ENCODE results near the gene OXT.

OXT gene

GRCh38 chr20:3088031-3088430 is 16.6 kb downstream of the OXT start:
- DNase-seq, result no peak

GRCh38 chr20:3090565-3090964 is 19.1 kb downstream of the OXT start:
- DNase-seq, result no peak

GRCh38 chr20:3092611-3093379 is 21.4 kb downstream of the OXT start:
- DNase-seq, result no peak

- no peak for DNase-seq
These were observed 22.5 kb downstream of the OXT start for GRCh38 chr20:3093861-3094361.

- no peak for DNase-seq
These were observed 23.6 kb downstream of the OXT start for GRCh38 chr20:3094848-3095629.

- no peak for DNase-seq
These were observed 29.1 kb downstream of the OXT start for GRCh38 chr20:3100480-3100879.

GRCh38 chr20:3101251-3101650 is 29.8 kb downstream of the OXT start:
- DNase-seq, result no peak

GRCh38 chr20:3101737-3102574 is 30.5 kb downstream of the OXT start:
- no peak for DNase-seq

GRCh38 chr20:3102575-3103368 is 31.4 kb downstream of the OXT start:
- DNase-seq, result no peak

GRCh38 chr20:3103369-3104032 is 32.1 kb downstream of the OXT start:
- DNase-seq, result no peak

- DNase-seq, result no peak
These were observed 34.1 kb downstream of the OXT start for GRCh38 chr20:3105256-3106137.

GRCh38 chr20:3106185-3106584 is 34.8 kb downstream of the OXT start:
- DNase-seq, result no peak

- DNase-seq, result no peak
These were observed 35.4 kb downstream of the OXT start for GRCh38 chr20:3106658-3107463.

GRCh38 chr20:3107464-3108025 is 36.1 kb downstream of the OXT start:
- no peak for DNase-seq

GRCh38 chr20:3109350-3110302 is 38.2 kb downstream of the OXT start:
- no peak for DNase-seq

GRCh38 chr20:3111507-3111906 is 40.1 kb downstream of the OXT start:
- no peak for DNase-seq

GRCh38 chr20:3111995-3112394 is 40.6 kb downstream of the OXT start:
- DNase-seq, result no peak
